ENCODE results near the gene ASB1.

The ASB1 gene

GRCh38 chr2:238498188-238498587 lies 71.5 kb downstream of the ASB1 start:
- no peak for DNase-seq

GRCh38 chr2:238498691-238499295 lies 72.1 kb downstream of the ASB1 start:
- DNase-seq, result no peak

GRCh38 chr2:238499731-238500580 lies 73.2 kb downstream of the ASB1 start:
- no peak for DNase-seq

- no peak for DNase-seq
Measured at GRCh38 chr2:238501311-238501710, 74.6 kb downstream of the ASB1 start.
